ENCODE results near the gene ZNF579.

ZNF579 gene

DNA sequence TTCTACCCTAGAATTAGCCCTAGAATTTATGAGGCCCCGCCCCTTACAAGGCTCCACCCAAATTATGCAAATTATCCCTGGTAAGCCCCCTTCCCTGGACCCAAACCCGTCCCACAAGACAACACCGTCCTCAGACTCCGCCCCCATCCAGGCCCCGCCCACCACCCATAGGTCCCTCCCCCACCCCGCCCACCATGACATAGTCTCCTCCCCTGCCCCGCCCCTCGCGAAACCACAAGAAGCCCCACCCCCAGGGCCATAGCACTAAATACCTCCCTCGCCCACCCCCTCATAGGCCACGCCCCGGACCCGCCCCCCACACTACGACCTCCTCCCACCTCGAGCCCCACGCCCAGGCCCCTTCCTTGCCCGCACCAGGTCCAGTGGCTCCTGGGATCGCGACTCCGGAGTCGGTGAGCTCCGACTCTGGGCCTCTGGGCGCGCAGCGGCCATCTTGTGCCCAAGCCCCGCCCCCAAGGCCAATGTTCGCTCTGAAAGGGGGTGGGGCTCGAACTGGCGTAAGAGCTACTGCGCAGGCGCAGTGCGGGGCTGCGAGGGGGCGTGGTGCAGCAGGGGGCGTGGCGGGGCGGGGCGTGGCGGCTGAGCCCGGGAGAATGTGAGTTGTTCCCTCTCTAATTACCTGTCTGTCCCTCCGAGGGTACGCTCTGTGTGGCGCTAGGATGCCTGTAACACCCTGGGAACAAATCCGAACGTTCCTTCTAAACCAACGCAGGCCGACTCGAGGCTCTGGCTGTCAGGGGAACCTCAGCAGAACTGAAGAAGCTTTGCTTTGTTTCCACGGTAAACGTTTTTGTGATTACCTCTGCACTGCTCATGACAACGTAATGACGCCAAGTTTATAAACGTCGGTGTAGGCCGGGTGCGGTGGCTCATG is 43.7 kb upstream of the ZNF579 start, which contains the start of gene ZNF784:
Gene ZNF784, minus strand, starts transcription at position 458 of the 895 bp plus-strand sequence. Its CDS starts 5 bp downstream, at position 453.
- Histone ChIP-seq H3K4me3 (ENCODE audit: low read length) (peak within 1 kb of the TSS; percentile 72), H3K9me3 (ENCODE audit: control insufficient read depth, insufficient read depth, low read length) (no peaks in the 10 kb centered on the region), H3K27me3 (ENCODE audit: control insufficient read depth, low read length) (no peaks in the 10 kb centered on the region), H4K20me1 (ENCODE audit: control insufficient read depth, insufficient read depth, low read depth, low read length) (peaks cover 4% of the 10 kb centered on the region; the same call in 1 of the 2 replicates), H3K36me3 (ENCODE audit: control insufficient read depth, low read length) (no peaks in the 10 kb centered on the region), H3K4me1 (ENCODE audit: control insufficient read depth, low read length) (peaks cover 19% of the 10 kb centered on the region), H3K27ac (ENCODE audit: low read depth, low read length) (peak within 1 kb of the TSS; percentile 64), H3K4me2 (ENCODE audit: low read length) (peak within 1 kb of the TSS; percentile 76), H3K79me2 (ENCODE audit: control insufficient read depth, low read length) (no peaks in the 10 kb centered on the region), H3K9me2 (replicated peaks; ENCODE audit: control insufficient read depth, low read length) (no peaks in the 10 kb centered on the region), H3F3A (ENCODE audit: control insufficient read depth, insufficient read depth) (peaks cover 9% of the 10 kb centered on the region)
- TF ChIP-seq EZH2phosphoT487 (IDR thresholded peaks at IDR 0.05; ENCODE audit: borderline replicate concordance, low read length) (no peak), CTCF (IDR thresholded peaks at IDR 0.05; ENCODE audit: low read depth, low read length, poor library complexity, severe bottlenecking) (no peak)

DNA sequence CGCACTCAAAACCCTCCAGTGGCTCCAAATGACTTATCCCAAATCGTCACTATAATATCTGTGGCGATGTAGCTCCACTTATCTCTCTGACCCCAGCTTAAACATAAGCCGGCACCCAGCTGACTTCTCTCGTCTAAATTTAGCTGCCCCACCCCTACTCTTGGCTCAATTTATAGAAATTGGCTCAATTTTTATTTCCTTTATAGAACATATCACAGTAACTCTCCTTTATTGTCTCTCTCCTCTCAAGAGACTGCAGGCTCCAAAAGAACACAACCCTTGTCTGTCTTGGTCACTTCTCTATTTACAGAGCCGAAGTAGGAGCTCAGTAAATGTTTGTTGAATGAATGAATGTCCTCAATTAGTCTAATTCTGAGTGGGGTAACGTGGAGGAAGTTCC is 42.9 kb upstream of the ZNF579 start:
- Histone ChIP-seq H3K36me3 (ENCODE audit: control insufficient read depth, low read length) (no peaks in the 10 kb centered on the region), H3F3A (ENCODE audit: control insufficient read depth, insufficient read depth) (peaks cover 11% of the 10 kb centered on the region), H3K4me1 (ENCODE audit: control insufficient read depth, low read length) (peaks cover 14% of the 10 kb centered on the region), H4K20me1 (ENCODE audit: control insufficient read depth, insufficient read depth, low read depth, low read length) (peaks cover 4% of the 10 kb centered on the region; the same call in 1 of the 2 replicates), H3K4me2 (ENCODE audit: low read length) (peak overlapping the region; percentile 14; the same call in 1 of the 2 replicates), H3K27ac (ENCODE audit: low read depth, low read length) (no peak overlapping the region), H3K4me3 (ENCODE audit: low read length) (peak overlapping the region; percentile 33), H3K79me2 (ENCODE audit: control insufficient read depth, low read length) (no peaks in the 10 kb centered on the region), H3K9me2 (replicated peaks; ENCODE audit: control insufficient read depth, low read length) (no peaks in the 10 kb centered on the region), H3K27me3 (ENCODE audit: control insufficient read depth, low read length) (no peaks in the 10 kb centered on the region), H3K9me3 (ENCODE audit: control insufficient read depth, insufficient read depth, low read length) (no peaks in the 10 kb centered on the region)
- no peak for TF ChIP-seq EZH2phosphoT487 (IDR thresholded peaks at IDR 0.05; ENCODE audit: borderline replicate concordance, low read length)
- no peak for TF ChIP-seq CTCF (IDR thresholded peaks at IDR 0.05; ENCODE audit: low read depth, low read length, poor library complexity, severe bottlenecking)

DNA sequence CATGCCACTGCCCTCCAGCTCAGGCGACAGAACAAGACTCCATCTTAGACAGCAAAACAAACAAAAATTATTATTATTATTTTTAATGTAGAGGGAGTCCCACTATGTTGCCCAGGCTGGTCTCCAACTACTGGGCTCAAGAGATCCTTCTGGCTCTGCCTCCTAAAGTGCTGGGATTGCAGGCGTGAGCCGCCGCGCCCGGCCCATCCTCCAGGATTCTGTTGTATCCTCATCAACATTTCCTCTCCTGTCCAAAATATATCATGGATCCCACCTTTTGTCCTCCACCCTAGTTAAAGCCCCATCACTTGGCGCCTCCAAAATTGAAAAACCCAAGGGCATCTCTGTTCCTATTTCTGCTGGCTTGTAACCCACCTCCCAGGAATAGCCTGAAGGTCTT is 42.5 kb upstream of the ZNF579 start:
- H3K36me3 ChIP-seq (ENCODE audit: control insufficient read depth, low read length), result no peaks in the 10 kb centered on the region
- no peaks in the 10 kb centered on the region for H3K27me3 ChIP-seq (ENCODE audit: control insufficient read depth, low read length)
- H3K27ac ChIP-seq (ENCODE audit: low read depth, low read length), result no peak overlapping the region
- no peak overlapping the region for H3K4me3 ChIP-seq (ENCODE audit: low read length)
- no peaks in the 10 kb centered on the region for H3K79me2 ChIP-seq (ENCODE audit: control insufficient read depth, low read length)
- peaks cover 4% of the 10 kb centered on the region; the same call in 1 of the 2 replicates for H4K20me1 ChIP-seq (ENCODE audit: control insufficient read depth, insufficient read depth, low read depth, low read length)
- no peaks in the 10 kb centered on the region for H3K9me2 ChIP-seq (replicated peaks; ENCODE audit: control insufficient read depth, low read length)
- H3K9me3 ChIP-seq (ENCODE audit: control insufficient read depth, insufficient read depth, low read length), result no peaks in the 10 kb centered on the region
- TF ChIP-seq CTCF (IDR thresholded peaks at IDR 0.05; ENCODE audit: low read depth, low read length, poor library complexity, severe bottlenecking), result no peak
- TF ChIP-seq EZH2phosphoT487 (IDR thresholded peaks at IDR 0.05; ENCODE audit: borderline replicate concordance, low read length), result no peak
- H3F3A ChIP-seq (ENCODE audit: control insufficient read depth, insufficient read depth), result peaks cover 11% of the 10 kb centered on the region
- H3K4me1 ChIP-seq (ENCODE audit: control insufficient read depth, low read length), result peaks cover 14% of the 10 kb centered on the region
- H3K4me2 ChIP-seq (ENCODE audit: low read length), result peak overlapping the region; percentile 14; the same call in 1 of the 2 replicates
